Measurements from ENCODE around the gene NDRG4.

Gene NDRG4

GRCh38 chr16:58464916-58465731 lies 34.8 kb upstream of the NDRG4 start:
- H3K4me3 ChIP-seq (ENCODE audit: control insufficient read depth, low read depth, low read length), result no peak overlapping the region
- no peak for DNase-seq (ENCODE audit: low read depth)
- no peak for TF ChIP-seq CTCF (conservative IDR thresholded peaks at IDR 0.05; ENCODE audit: control insufficient read depth, insufficient read depth, low read depth, low read length)

- no peak for DNase-seq (ENCODE audit: low read depth)
- H3K4me3 ChIP-seq (ENCODE audit: control insufficient read depth, low read depth, low read length), result no peak overlapping the region
- TF ChIP-seq CTCF (conservative IDR thresholded peaks at IDR 0.05; ENCODE audit: control insufficient read depth, insufficient read depth, low read depth, low read length), result no peak
Measured at GRCh38 chr16:58465817-58466216, 34.1 kb upstream of the NDRG4 start.

GRCh38 chr16:58466396-58466795 lies 33.5 kb upstream of the NDRG4 start:
- H3K4me3 ChIP-seq (ENCODE audit: control insufficient read depth, low read depth, low read length), result no peak overlapping the region

GRCh38 chr16:58467905-58468304 lies 32.0 kb upstream of the NDRG4 start:
- H3K4me3 ChIP-seq (ENCODE audit: control insufficient read depth, low read depth, low read length), result no peak overlapping the region
- no peak for DNase-seq (ENCODE audit: low read depth)
- TF ChIP-seq CTCF (conservative IDR thresholded peaks at IDR 0.05; ENCODE audit: control insufficient read depth, insufficient read depth, low read depth, low read length), result no peak

More at GRCh38 chr16:58466396-58466795, 33.5 kb upstream of the NDRG4 start:
- no peak for DNase-seq (ENCODE audit: low read depth)
- no peak for TF ChIP-seq CTCF (conservative IDR thresholded peaks at IDR 0.05; ENCODE audit: control insufficient read depth, insufficient read depth, low read depth, low read length)

GRCh38 chr16:58471209-58471975 lies 28.6 kb upstream of the NDRG4 start:
- TF ChIP-seq CTCF (conservative IDR thresholded peaks at IDR 0.05; ENCODE audit: control insufficient read depth, insufficient read depth, low read depth, low read length), result no peak
- DNase-seq (ENCODE audit: low read depth), result no peak
- H3K4me3 ChIP-seq (ENCODE audit: control insufficient read depth, low read depth, low read length), result no peak overlapping the region

- no peak overlapping the region for H3K4me3 ChIP-seq (ENCODE audit: control insufficient read depth, low read depth, low read length)
- TF ChIP-seq CTCF (conservative IDR thresholded peaks at IDR 0.05; ENCODE audit: control insufficient read depth, insufficient read depth, low read depth, low read length), result no peak
- no peak for DNase-seq (ENCODE audit: low read depth)
Measured at GRCh38 chr16:58472266-58472665, 27.7 kb upstream of the NDRG4 start.
